Adrenal gland (tissue), 5 donors: ENCODE data around the gene COL3A1.

Experiments
- POLR2A ChIP-seq, 2 donors: fragments of 450-650 bp; IDR thresholded peaks; one replicate each; pipeline ENCODE4 v1.6.1; 2017; ENCODE audit warnings: antibody characterized with exemption in 2 of 2, mild to moderate bottlenecking in 2 of 2, moderate library complexity in 1 of 2
- TF ChIP-seq, protein P1 (sequence below), 6 experiments: fragments of 450-650 bp in 4 of 6; fragments of 200-600 bp in 2 of 6; sonication (generic) in 1 of 6; IDR thresholded peaks; 1 replicate in 5 of 6; 2 replicates in 1 of 6; pipeline versions ENCODE4 v1.5.1 to v1.8.0; 2016 to 2021; ENCODE audit warnings: antibody characterized with exemption in 6 of 6, mild to moderate bottlenecking in 2 of 6, moderate library complexity in 1 of 6
- donor health status: DM: no; HTN: no; CAD: no.

DNA sequence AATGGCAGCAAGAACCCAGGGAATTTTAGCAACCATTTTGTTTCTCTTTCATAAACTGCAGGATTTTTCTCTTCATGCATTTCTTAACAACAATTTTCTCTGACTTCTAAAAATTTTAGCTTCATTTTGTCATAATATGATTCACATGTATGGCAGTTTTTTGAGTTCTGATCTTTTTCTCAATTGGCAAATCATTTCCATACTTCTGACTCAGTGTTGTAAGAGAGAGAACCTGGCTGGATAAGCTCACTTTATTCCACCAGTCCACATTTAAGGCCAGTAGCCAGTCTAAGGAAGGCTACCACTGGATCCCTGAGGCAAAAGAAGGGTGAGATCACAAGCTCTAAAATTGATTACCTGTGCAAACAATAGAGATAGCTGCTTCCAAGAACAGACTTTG, 42.8 kb upstream of the COL3A1 start:
- TF ChIP-seq, protein P1, sequence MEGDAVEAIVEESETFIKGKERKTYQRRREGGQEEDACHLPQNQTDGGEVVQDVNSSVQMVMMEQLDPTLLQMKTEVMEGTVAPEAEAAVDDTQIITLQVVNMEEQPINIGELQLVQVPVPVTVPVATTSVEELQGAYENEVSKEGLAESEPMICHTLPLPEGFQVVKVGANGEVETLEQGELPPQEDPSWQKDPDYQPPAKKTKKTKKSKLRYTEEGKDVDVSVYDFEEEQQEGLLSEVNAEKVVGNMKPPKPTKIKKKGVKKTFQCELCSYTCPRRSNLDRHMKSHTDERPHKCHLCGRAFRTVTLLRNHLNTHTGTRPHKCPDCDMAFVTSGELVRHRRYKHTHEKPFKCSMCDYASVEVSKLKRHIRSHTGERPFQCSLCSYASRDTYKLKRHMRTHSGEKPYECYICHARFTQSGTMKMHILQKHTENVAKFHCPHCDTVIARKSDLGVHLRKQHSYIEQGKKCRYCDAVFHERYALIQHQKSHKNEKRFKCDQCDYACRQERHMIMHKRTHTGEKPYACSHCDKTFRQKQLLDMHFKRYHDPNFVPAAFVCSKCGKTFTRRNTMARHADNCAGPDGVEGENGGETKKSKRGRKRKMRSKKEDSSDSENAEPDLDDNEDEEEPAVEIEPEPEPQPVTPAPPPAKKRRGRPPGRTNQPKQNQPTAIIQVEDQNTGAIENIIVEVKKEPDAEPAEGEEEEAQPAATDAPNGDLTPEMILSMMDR (IDR thresholded peaks at IDR 0.05), result no peak
- no peak for TF ChIP-seq POLR2A (IDR thresholded peaks at IDR 0.05)
